Activated CD4-positive, alpha-beta T cell treated with anti-CD3 and anti-CD28 coated beads, Interleukin-2, amount 50 U/mL, for 16 hours (primary cell): ENCODE results near the gene METTL3.
"Not testable (repeated sequence)": the region's sequence is repeated elsewhere in the genome, so short reads cannot be mapped to it uniquely, and the experiment has no call there.

Experiments
- DNase-seq: peaks from one replicate; pipeline ENCODE4 v3.0.0-alpha.2; 2020

The METTL3 gene

DNA sequence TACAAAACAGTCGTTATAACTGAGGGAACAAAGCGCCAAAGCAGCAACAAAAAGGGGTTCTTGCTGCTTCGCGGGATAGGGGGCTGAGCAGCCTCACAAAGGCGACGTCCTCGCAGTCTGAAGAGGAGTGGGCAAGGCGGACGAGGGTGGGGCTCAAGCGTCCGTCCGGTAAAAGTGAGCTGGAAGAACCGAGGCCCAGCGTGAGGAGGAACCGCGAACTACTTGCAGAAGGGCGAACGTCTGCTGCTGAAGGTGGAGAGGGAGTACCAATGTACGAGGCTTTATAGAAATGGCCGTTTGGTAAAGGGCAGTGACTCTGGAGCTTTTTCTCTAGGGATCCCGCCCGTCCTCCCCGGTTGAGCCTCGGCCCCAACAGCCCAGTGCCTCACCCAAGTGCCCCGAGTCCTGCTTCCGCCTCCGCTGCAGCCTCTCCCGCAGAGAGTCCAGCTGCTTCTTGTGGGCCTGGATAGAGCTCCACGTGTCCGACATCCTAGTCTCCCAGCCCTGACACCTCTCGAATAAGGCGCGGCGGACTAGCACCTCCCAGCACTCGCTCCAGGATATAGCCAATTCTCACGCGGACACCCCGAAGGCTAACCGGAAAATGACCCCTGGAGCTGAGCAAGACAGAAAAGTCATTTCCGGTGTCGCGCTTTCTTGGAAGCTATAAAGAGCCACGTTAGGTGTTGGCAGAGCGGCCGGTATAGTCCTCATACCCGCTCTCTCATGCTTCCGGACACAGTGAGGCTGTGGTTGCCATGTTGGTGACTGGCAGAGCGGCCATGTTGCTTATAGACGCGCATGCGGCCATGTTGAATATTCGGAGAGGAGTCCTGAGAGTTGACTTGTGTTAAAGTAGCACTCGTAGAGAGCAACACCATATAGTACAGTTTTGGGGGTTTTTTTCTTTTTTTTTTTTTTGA, at the start of gene METTL3:
Gene METTL3 (minus strand): TSS at position 606 of the 923 bp plus-strand sequence. CDS start 117 bp downstream, at position 489.
- peak; percentile 97 for DNase-seq

DNA sequence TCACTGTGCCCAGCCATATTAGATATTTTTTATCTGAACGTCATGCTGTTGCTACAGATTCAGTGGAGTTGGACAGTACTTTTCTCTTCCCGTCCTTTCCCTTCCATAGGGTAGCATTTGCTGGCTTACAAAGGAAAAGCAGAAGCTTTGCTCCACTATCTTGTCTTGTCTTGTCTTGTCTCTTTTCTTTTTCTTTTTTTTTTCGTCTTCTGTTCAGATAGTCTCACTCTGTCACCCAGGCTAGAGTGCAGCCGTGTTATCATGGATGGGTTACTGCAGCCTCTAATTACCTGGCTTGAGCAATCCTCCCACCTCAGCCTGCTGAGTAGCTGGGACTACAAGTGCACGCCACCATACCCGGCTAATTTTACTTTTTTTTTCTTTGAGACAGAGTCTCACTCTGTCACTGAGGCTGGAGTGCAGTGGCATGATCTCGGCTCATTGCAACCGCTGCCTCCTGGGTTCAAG, 47.6 kb upstream of the METTL3 start:
- no peak for DNase-seq

DNA sequence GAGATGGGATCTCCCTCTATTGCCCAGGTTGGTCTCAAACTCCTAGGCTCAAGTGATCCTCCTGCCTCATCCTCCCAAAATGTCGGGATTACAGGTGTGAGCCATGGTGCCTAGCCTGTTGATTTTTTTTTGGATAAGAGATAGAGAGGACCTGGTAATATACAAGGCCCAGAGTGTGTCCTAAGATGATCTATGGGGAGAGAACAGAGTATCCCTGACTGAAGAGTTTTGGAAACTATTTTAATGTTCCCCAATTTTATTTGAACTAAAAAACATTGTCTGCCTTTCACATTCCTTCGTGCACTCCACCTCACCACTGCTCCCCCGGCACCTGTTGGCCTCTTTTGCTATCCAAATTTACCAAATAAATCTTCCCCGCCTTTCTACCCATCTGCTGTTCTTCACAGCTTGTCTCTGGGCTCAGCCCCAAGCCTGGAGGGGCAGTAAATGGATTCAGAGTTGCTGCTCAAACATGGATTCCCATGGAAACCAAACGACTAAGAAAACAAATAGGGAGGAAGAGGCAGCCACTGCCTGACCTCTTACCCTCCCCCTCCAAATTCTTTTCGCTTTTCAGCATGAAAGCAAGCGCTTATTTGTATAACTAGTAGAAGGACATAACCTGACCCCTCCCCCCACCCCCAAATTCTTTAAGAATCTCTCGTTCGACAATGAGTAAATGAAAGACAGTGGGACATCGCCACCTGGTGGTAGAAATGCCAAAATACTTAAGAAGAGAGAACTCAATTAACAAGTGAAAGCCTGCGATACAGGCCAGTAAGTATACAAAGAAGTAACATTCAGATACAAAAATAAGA, 46.2 kb upstream of the METTL3 start:
- DNase-seq: peak; percentile 79

DNA sequence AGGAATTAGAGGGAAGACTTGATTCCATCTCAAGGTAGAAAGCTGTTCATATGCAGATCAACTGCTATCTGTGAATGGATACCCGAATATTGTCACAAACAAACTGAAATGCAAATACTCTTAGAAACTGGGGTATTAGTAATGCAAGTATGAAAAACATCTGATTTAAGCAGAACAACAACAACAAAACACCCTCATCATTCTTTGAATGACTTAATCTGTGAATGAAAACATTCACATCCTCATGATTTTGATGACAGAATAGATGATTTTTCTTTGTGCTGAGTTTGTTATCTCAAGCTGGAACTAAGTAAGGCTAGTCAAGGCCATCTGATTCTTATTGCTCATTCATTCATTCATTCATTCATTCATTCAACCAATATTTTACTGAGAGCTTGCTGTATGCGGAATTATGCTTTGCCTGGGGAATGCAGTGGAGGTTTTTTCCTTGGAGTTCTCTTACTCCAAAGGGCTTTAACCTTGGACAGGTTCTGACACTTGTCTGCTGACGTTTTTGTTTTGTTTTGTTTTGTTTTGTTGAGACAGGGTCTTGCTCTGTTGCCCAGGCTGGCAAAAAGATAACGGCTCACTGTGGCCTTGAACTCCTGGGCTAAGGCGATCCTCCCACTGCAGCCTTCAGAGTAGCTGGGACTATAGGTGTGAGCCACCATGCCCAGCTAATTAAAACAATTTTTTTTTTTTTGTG, 45.4 kb upstream of the METTL3 start:
- no peak for DNase-seq

DNA sequence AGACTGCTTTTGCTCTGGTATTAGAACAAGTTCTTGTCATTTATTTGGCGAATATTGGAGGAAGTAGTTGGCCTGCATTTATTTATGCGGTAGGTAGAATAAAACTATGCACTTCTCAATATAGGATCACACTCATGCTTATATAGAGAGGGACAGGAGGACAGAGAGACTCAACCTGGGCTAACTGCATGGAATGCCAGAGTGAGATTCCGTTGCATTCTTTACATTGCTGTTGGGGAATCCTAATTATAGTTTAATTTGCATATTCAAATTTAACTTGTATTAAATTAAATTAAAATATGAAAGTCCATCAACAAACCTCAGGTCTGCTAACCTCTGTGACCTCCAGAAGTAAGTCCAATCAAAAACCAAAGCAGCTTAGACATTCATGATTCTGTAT, 42.1 kb upstream of the METTL3 start:
- DNase-seq: no peak

DNA sequence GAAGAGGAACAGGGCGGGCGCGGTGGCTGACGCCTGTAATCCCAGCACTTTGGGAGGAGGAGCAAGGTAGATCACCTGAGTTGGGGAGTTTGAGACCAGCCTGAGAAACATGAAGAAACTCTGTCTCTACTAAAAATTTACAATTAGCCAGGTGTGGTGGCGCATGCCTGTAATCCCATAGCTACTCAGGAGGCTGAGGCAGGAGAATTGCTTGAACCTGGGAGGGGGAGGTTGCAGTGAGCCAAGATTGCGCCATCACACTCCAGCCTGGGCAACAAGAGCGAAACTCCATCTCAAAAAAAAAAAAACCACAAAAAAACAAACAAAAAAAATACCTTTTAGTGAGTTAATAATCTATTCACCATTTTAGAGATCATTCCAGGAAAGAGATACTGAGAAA, 33.4 kb upstream of the METTL3 start:
- DNase-seq: not testable (repeated sequence)

DNA sequence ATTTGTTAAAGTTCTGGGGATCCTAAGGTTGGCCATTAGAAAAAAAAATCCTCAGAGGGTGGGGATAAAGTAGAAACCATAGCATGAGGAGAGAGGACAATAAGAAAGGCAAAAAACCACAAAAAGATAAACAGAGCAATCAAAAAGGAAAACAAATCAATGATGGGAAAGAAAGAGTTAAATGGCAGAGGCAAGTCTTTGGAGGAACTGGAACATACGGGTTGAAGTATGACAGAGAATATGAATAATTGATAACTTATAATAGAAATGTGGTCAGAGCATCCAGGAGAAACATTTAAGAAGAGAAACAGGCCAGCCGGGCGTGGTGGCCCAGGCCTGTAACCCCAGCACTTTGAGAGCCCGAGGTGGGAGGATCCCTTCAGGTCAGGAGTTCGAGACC, 32.8 kb upstream of the METTL3 start:
- DNase-seq: no peak

DNA sequence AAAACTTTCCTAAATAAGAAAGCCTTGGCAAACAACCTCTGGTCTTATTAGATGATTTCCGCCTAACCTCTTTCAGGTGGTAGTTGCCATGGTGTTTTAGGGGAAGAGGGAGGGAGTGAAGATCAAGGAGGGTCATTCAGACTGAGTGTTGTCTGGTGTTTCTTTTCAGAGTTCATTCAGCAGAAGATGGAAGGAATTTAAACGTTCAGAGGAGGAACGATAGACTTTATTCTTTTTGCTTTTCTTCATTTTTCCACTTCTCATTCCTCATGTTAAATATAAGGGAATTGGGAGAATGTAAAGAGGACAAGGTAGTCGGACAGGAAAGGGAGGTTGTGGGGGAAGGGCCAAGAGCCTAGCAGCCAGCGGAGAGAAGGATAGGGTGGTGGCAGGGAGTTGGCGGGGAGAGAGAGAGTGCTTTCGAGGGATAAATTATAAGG, 32.4 kb upstream of the METTL3 start:
- no peak for DNase-seq

DNA sequence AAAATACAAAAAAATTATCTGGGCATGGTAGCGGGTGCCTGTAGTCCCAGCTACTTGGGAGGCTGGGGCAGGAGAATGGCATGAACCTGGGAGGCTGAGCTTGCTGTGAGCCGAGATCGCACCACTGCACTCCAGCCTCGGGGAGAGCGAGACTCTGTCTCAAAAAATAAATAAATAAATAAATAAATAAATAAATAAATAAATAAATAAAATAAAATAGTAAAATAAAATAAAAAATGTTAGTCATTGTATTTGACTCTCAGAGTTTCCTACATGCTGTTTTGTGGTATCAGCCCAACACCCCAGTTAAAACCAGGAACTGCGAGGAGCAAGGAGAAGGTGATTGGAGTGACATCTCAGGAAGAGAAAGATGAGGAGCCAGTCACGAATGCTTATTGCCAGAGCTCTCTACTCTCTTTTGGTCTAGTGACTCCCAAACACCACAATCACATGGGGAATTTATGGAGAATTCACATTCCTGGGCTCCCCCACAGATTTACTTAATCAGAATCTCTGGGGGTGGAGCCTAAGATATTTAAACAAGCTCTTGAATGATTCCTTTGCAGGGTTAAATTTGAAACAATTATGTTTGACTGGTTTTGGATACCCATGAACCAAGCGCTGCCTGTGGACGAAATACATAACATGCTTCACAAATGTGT, 30.4 kb upstream of the METTL3 start:
- no peak for DNase-seq

DNA sequence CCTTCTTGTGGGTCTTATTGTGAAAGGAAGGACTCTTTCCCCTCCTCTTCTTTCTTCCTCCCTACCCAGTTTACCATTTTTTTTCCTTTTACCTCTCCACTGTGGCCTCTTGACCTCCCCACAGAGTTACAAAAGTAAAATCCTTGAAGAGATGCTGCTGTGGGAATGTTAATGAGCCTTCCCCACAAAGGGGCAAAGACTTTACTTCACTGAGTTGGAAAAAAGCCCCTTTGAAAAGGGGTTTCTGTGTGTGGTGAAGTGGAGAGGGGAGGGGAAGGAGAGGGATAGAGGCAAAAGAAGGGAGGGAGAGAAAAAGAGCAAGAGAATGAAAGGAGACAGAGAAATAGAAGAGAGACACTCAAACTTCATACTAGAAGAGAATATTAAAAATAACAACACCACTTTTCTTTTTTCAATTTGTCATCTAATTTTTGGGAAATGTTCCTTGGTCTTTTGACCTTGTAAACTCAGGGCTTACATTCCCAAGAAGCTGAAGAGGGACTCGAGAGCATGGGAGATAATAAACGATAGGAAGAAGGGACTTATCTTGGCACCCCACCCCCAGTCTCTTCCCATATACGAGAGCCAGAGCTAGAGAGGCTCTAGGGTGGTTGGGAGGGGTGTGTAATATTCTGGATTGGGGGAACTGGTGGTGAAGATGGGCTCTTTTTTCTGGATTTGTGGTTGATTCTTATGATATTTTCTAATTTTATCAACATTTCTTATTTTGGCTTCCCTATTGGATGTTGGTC, 28.2 kb upstream of the METTL3 start:
- DNase-seq: no peak

DNA sequence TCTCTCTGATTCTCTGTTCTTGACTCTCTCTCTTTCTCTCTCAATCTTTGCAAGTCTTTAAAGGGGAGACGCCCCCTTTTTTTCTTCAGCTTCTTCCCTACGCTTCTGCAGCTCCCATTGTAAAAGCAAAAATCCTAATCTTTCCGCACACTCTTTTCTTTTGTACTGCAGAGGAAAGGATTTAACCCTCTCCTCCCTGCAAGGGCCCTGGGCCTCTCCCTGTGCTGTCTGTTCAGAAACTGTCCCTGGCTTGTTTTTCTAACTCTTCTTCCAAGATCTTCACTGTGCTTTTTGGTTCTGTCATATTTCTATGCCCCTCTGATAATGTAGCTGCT, 25.9 kb upstream of the METTL3 start:
- no peak for DNase-seq

DNA sequence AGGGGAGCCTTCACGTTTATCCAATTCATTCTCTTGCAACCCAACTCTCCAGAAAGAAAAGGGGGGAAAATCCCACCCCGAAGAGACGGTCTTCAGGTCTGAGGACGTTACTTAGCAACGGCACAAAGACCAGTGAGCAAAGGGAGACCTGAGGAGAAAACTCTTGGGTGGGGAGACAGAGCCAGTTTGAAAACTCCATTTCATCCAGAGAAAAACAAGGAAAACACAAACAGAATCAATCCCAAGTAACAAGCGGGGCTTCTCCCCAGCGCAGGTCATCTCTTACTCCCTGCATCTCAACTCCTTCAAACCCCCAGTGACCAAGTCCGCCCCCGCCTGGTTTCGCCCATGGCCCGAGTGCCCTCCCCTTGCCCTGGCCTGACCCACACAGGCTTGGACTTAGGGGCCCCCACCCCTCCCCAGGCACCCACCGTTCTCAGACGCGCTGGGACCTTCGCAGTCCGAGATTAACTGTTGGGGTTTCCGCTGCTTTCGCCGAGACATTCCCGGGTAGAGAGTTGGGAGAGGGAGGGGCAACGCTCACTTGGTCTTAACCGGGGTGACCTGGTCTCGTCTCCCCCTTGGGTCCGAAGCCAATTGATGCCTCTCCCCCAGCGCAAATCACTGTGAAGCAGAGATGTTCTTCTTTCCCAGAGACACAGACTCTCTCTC, 25.4 kb upstream of the METTL3 start:
- DNase-seq: no peak

DNA sequence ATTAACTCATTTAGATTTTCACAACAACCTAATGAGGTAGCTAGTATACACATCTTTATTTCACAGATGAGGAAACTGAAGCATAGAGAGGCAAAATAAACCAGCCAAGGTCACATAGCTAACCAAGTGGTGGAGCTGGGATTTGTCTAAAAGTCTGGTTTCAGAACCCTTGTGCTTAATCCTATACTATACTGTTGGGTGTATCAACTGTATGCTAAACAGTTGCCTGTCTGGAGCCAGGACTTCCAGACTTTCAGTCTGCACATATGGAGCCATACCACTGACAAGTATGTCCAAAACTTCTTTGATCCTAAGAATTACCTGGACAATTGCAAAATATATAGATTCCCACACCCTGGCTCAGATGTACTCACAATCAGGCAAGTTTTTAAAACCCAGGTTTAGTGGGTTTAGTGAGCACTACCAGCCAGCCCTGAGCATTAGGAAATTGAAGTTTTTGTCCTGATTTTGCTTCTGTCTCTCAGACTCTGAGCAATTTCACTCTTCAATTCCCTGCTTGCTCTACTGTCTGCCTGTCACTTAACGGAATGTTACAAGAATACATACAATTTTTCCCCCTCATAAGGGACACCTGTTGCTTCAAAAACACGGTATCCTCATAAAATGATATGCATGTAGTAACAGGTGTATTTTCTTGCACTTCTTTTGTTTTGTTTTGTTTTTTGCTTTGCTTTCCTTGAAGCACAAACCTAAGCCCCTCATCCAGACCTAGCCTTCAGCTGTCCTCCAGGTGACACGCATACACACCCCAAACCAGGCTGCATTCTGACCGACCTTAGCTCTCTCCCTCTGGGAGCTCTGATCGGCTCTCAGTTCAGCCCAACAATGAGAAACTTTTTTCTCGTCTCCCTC, 24.6 kb upstream of the METTL3 start:
- no peak for DNase-seq

DNA sequence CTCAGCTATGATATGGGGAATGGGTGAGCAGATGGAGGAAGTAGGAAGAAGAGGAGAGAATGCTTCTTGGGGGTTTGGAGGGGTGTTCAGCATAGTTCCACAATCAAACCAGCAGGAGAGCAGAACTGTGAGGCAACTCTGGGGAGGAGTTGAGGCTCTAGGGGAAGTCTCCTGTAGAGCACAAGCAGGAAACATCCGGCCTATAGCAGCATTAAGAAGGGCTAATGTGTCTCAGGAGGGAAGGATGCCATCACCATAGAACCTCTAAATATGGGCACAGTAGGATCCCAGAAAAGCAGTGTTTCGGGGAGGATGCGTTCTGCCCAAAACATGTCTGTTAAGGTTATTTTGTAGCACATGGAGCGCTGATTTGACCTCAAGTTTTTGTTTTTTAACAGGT, 23.4 kb upstream of the METTL3 start:
- DNase-seq: no peak

DNA sequence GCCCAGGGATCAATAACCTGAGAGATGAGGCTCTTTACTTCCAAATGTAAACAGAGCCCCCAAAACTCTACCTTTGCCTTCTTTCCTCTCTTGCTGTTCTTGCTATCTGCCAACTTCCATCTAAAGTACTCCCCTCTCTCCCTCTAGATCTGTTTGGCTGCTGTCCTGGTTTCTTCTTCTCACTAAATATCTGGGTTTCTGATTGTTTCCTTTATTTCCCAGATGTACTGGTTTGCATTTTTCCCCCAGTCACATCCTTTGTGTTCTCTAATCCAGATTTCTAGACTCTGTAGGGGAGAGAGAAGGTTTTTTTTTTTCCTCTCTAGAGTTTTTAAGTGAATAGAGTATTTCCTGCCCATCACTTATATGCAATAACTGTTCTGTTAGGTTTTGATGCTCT, 22.2 kb upstream of the METTL3 start:
- DNase-seq: no peak

DNA sequence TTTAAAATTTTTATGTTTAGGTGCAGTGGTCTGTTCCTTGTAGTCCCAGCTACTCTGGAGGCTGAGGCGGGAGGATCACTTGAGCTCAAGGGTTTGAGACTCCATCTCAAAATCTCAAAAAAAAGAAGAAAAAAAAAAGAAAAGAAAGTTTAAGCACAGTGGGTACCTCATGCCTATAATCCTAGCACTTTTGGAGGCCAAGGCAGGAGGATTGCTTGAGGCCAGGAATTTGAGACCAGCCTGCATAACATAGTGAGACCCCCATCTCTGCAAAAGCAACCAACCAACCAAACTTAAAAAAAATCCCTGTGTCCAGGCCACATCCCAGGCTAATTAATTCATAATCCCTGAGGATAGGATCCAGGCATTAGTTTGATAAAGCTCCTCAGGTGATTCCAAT, 18.4 kb upstream of the METTL3 start:
- no peak for DNase-seq

DNA sequence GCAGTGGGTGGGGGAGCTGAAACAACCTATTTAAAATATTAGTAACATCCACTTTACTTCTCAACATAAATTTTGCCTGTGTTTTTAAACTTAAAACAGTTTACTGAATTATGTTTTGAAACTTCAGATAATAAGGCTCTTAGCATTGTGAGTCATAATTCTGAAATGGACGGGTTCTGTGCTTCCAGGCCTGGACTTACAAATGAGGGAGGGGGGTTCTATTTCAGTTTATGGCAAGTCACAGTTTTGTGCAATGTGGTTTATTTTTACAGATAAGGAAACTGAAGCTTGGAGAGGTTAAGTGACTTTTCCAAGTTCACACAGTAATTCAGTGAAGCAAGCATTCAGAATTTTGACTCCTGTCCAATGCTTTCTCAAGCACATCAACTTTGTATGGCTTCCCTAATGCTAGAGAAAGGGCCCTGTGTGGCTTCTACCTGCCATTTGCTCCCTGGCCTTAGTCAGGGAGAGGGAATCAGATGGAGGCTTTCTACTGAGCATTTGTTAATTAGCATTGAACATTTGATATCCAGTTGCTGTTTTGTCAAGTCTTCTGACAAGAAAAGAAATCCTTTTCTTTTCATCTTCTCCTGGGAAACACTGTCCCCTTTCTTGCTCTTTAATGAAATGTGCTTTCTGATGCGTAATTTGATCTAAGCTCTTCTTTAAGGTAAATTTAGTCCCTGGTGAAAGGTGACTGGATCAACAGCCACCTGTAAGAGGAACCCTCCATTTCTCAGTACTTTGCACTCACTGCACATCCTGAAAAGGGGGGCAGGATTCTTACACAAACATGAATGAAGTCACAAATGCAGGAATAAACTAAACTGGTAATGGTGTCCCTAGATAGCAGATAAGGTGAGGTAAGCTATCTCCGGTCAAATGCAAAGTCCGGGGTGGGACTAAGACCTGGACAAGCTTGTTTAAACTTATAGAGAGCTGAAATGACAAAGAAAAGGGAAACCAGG, 17.5 kb upstream of the METTL3 start:
- DNase-seq: no peak

DNA sequence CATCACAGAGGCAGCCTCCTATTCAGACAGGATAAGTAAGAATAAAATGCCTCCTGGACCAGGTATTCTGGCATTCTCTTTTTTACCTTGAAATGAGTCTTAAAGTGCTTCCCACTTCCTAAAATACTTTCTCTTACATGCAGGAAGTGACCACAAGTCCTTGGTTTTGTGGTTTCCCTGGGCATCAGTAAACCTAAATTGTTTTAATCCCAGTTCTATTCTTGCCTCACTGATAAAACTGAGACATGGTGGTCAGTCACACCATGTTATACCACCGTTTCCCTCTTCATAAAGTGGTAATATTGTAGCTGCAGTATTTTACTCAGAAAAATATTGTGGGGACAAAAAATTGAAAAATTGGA, 16.2 kb upstream of the METTL3 start:
- DNase-seq: no peak

DNA sequence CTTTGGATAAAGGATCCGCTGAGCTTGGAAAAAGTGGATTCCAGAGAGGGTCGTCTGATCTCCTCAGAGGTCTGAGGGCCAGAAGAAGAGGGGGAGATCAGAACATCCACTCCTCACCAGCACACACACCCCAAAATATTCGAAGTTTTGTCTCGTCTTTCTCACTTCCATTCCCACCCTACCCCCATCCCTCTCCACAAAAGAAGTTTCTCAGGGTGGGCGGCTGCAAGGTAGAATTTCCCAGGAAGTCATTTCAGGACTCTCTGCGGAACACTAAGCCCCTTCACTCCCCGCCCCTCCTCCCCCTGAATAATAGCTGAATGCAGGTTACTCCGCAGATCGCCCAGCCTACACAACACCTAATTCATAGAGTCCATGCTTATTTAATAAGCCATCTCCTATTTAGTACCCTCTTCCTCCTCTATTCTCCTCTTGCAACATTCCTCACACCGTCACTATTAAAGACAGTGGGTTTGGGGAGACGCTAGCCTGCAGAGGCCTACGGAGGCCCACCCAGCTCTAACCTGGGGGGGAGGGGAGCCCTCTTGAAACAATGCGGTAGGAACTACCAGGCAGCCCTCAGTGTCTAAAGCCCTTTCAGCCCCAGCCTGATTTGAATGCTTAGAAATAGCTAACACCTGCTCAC, 15.7 kb upstream of the METTL3 start:
- DNase-seq: no peak
